Small intestine (tissue), 7 donors: ENCODE data around the gene RNF43. TPM values are rescaled to one million over a fixed set of nuclear protein-coding genes. Genes with fewer than 3 reads are reported as not detected.

Experiments used
- DNase-seq, 2 donors: peaks; one replicate each; pipeline versions ENCODE4 v3.0.0 to v3.0.0-alpha.2; 2013
- FAIRE-seq: peaks from 2 replicates; lab custom pipeline; 2012; peaks lifted over from hg19 to GRCh38; lab: Jason Lieb, UNC
- H3K27ac ChIP-seq, 3 donors: one replicate each; pipeline ENCODE4 v1.5.1; 2013; ENCODE audit warnings: low read length in 2 of 3, mild to moderate bottlenecking in 2 of 3, control low read depth in 1 of 3, inconsistent platforms in 1 of 3, low read depth in 1 of 3, moderate library complexity in 1 of 3
- H3K27me3 ChIP-seq, 3 donors: one replicate each; pipeline ENCODE4 v1.6.1; 2013; ENCODE audit warnings: low read length in 3 of 3, inconsistent platforms in 1 of 3; ENCODE audit not compliant: control insufficient read depth in 3 of 3, insufficient read depth in 3 of 3
- H3K36me3 ChIP-seq, 3 donors: one replicate each; pipeline ENCODE4 v1.6.1; 2013; ENCODE audit warnings: low read length in 3 of 3, inconsistent platforms in 1 of 3, low read depth in 1 of 3, mild to moderate bottlenecking in 1 of 3, moderate library complexity in 1 of 3; ENCODE audit not compliant: control insufficient read depth in 3 of 3, insufficient read depth in 2 of 3
- H3K4me1 ChIP-seq, 3 donors: one replicate each; pipeline ENCODE4 v1.6.1; 2013; ENCODE audit warnings: low read length in 2 of 3, inconsistent platforms in 1 of 3, low read depth in 1 of 3, mild to moderate bottlenecking in 1 of 3, moderate library complexity in 1 of 3; ENCODE audit not compliant: control insufficient read depth in 3 of 3, insufficient read depth in 2 of 3
- H3K4me3 ChIP-seq, 3 donors: one replicate each; pipeline ENCODE4 v1.5.1; 2013; ENCODE audit warnings: low read length in 3 of 3, control low read depth in 1 of 3, inconsistent platforms in 1 of 3, low read depth in 1 of 3, mild to moderate bottlenecking in 1 of 3, moderate library complexity in 1 of 3
- H3K9me3 ChIP-seq, 2 donors: one replicate each; pipeline ENCODE4 v1.6.1; 2013; ENCODE audit warnings: low read depth in 1 of 2, low read length in 1 of 2; ENCODE audit not compliant: control insufficient read depth in 2 of 2, insufficient read depth in 1 of 2
- WGBS, 3 donors: extraction: QIAGEN DNeasy Blood & Tissue Kit; methylation state at CpG; one replicate each; pipeline ENCODE4 v1.1.7; 2013; 5-methylcytosine and 5-hydroxymethylcytosine counted together
- polyA plus RNA-seq, 4 donors: library from polyadenylated mRNA; stranded (reverse) in 3 of 4; unstranded in 1 of 4; fragments of 200-250 nt in 3 of 4; fragments of 120-200 nt in 1 of 4; gene quantifications; one replicate each; pipeline versions ENCODE4 v1.2.1 to v1.2.3, GENCODE V29; 2013
- donor health status: healthy with polysubstance abuse.
- donor health status: control.
- donor health status: control.
- donor health status: Bipolar disorder and iron deficiency.
- donor health status: healthy.

The RNF43 gene
- polyA plus RNA-seq, 4 donors = 3.5 to 29.4 (median 15.7) TPM

- Histone ChIP-seq H3K36me3 (peaks cover 0 to 4% (median 0%) of the 10 kb centered on the region in 3 donors), H3K4me3 (peak overlapping the region in 2 of 3 donors; percentile 23 to 25), H3K9me3 (no peaks in the 10 kb centered on the region), H3K27me3 (no peaks in the 10 kb centered on the region), H3K27ac (peak overlapping the region in 1 of 3 donors; percentile 31), H3K4me1 (peaks cover 0 to 7% (median 0%) of the 10 kb centered on the region in 3 donors)
- peak; percentile 26 to 43 for DNase-seq
- WGBS, 3 donors = 16 to 56% (median 22%) methylated on average over 2 of the region's 2 CpGs
- FAIRE-seq = no peak
These were observed 3.6 kb downstream of the RNF43 start for GRCh38 chr17:58413684-58414083.

- peak overlapping the region in 2 of 3 donors; percentile 23 to 38 for H3K4me3 ChIP-seq
- DNase-seq (peak; percentile 54 to 56), FAIRE-seq (no peak)
- H3K4me1 ChIP-seq = peaks cover 0 to 5% (median 0%) of the 10 kb centered on the region in 3 donors
- no peaks in the 10 kb centered on the region for H3K27me3 ChIP-seq
- no peaks in the 10 kb centered on the region for H3K9me3 ChIP-seq
- H3K36me3 ChIP-seq = peaks cover 0 to 4% (median 0%) of the 10 kb centered on the region in 3 donors
- WGBS, 3 donors = 13 to 42% (median 21%) methylated on average over 3 of the region's 3 CpGs
- H3K27ac ChIP-seq = peak overlapping the region in 1 of 3 donors; percentile 31
These were observed 4.3 kb downstream of the RNF43 start for GRCh38 chr17:58412961-58413586.

- FAIRE-seq = no peak
- DNase-seq = no peak
- Histone ChIP-seq H3K27me3 (no peaks in the 10 kb centered on the region), H3K36me3 (peaks cover 0 to 4% (median 0%) of the 10 kb centered on the region in 3 donors), H3K4me3 (no peak overlapping the region), H3K9me3 (no peaks in the 10 kb centered on the region), H3K4me1 (peaks cover 0 to 5% (median 0%) of the 10 kb centered on the region in 3 donors), H3K27ac (no peak overlapping the region)
- 29 to 67% (median 40%) methylated on average over 1 of the region's 1 CpG for WGBS, 3 donors
These were observed 5.2 kb downstream of the RNF43 start for GRCh38 chr17:58412064-58412703.

GRCh38 chr17:58411408-58411894 lies 5.9 kb downstream of the RNF43 start:
- DNase-seq (peak in 1 of 2 donors; percentile 26), FAIRE-seq (no peak)
- peaks cover 0 to 5% (median 0%) of the 10 kb centered on the region in 3 donors for H3K4me1 ChIP-seq
- WGBS, 3 donors = 8 to 49% (median 37%) methylated on average over 1 of the region's 1 CpG
- no peaks in the 10 kb centered on the region for H3K27me3 ChIP-seq
- H3K36me3 ChIP-seq = peaks cover 0 to 4% (median 0%) of the 10 kb centered on the region in 3 donors
- H3K9me3 ChIP-seq = no peaks in the 10 kb centered on the region
- H3K4me3 ChIP-seq = peak overlapping the region in 1 of 3 donors; percentile 15
- H3K27ac ChIP-seq = peak overlapping the region in 1 of 3 donors; percentile 31

- H3K4me3 ChIP-seq = peak overlapping the region in 1 of 3 donors; percentile 15
- no peaks in the 10 kb centered on the region for H3K27me3 ChIP-seq
- FAIRE-seq = no peak
- no peak for DNase-seq
- peaks cover 0 to 4% (median 0%) of the 10 kb centered on the region in 3 donors for H3K36me3 ChIP-seq
- no peak overlapping the region for H3K27ac ChIP-seq
- peaks cover 0 to 6% (median 0%) of the 10 kb centered on the region in 3 donors for H3K4me1 ChIP-seq
- H3K9me3 ChIP-seq = no peaks in the 10 kb centered on the region
These were observed 6.5 kb downstream of the RNF43 start for GRCh38 chr17:58410714-58411407.

- H3K9me3 ChIP-seq = no peaks in the 10 kb centered on the region
- no peak overlapping the region for H3K4me3 ChIP-seq
- H3K27me3 ChIP-seq = no peaks in the 10 kb centered on the region
- WGBS, 3 donors = 11 to 61% (median 36%) methylated on average over 5 of the region's 5 CpGs
- FAIRE-seq (no peak), DNase-seq (no peak)
- H3K27ac ChIP-seq = no peak overlapping the region
- peaks cover 0 to 8% (median 0%) of the 10 kb centered on the region in 3 donors for H3K4me1 ChIP-seq
- peaks cover 0 to 4% (median 0%) of the 10 kb centered on the region in 3 donors for H3K36me3 ChIP-seq
These were observed 7.9 kb downstream of the RNF43 start for GRCh38 chr17:58409432-58409831.

GRCh38 chr17:58403311-58403710 lies 14.0 kb downstream of the RNF43 start:
- Histone ChIP-seq H3K36me3 (peaks cover 0 to 3% (median 0%) of the 10 kb centered on the region in 3 donors), H3K9me3 (no peaks in the 10 kb centered on the region), H3K27ac (peak overlapping the region in 1 of 3 donors; percentile 59), H3K4me1 (peaks cover 0 to 21% (median 0%) of the 10 kb centered on the region in 3 donors), H3K4me3 (no peak overlapping the region), H3K27me3 (no peaks in the 10 kb centered on the region)
- FAIRE-seq (no peak), DNase-seq (no peak)
- WGBS, 3 donors = 22 to 46% (median 43%) methylated on average over 6 of the region's 6 CpGs

- peak overlapping the region in 1 of 3 donors; percentile 8 for H3K27ac ChIP-seq
- no peaks in the 10 kb centered on the region for H3K9me3 ChIP-seq
- no peak for FAIRE-seq
These were observed 14.7 kb downstream of the RNF43 start for GRCh38 chr17:58402679-58403078.

More at GRCh38 chr17:58402679-58403078, 14.7 kb downstream of the RNF43 start:
- WGBS, 3 donors = 13 to 33% (median 32%) methylated on average over 1 of the region's 1 CpG
- Histone ChIP-seq H3K27me3 (no peaks in the 10 kb centered on the region), H3K4me3 (no peak overlapping the region), H3K4me1 (peaks cover 0 to 27% (median 0%) of the 10 kb centered on the region in 3 donors), H3K36me3 (peaks cover 0 to 3% (median 0%) of the 10 kb centered on the region in 3 donors)
- DNase-seq = no peak
